HG03066 (cell line): ENCODE data around the gene CCDC57.
"Not testable (repeated sequence)": the region's sequence is repeated elsewhere in the genome, so short reads cannot be mapped to it uniquely, and the experiment has no call there.

ENCODE experiments used
- ATAC-seq: cut with Tn5 transposase; IDR thresholded peaks from one replicate; pipeline ENCODE4 v1.9.1; 2021; ENCODE audit warnings: low read depth; ENCODE audit not compliant: unreplicated experiment

CCDC57 gene

DNA sequence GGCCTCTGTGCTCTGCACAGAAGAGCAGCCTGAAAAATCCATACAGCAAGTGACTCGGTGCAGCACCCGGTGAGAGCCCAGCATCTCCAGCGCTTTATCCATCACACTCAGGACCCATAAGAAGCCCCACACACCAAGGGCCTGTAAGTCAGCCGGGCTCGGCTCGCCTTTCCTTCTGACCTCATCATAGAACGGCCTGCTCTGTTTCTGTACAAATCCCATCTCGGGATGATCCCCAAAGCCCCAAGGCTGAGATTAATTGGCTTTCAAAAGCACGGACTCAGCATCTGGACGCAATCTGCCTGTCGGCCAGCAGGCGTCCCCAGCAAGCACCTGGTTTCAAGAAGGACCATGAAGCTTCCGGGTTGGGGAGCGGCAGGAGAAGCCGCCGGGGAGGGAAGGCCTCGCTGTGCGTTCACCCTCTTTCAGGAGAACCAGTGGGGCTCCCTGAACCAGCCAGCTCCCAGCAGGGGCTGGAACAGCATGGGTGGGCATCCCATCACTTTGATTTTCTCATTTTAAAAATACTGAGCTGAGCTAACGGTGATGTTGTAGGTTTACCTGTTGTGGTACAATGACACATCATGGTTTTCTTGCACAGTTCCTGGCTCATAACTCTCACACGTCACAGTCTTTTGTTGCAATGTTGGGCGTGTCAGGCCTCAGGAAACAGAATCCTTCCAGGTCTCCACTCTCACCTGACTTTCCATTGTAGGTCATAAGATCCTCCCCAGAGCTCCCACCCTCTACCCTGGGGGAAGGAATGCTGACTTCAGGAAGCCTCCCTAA, 6.7 kb downstream of the CCDC57 start:
- peak; percentile 70 for ATAC-seq

DNA sequence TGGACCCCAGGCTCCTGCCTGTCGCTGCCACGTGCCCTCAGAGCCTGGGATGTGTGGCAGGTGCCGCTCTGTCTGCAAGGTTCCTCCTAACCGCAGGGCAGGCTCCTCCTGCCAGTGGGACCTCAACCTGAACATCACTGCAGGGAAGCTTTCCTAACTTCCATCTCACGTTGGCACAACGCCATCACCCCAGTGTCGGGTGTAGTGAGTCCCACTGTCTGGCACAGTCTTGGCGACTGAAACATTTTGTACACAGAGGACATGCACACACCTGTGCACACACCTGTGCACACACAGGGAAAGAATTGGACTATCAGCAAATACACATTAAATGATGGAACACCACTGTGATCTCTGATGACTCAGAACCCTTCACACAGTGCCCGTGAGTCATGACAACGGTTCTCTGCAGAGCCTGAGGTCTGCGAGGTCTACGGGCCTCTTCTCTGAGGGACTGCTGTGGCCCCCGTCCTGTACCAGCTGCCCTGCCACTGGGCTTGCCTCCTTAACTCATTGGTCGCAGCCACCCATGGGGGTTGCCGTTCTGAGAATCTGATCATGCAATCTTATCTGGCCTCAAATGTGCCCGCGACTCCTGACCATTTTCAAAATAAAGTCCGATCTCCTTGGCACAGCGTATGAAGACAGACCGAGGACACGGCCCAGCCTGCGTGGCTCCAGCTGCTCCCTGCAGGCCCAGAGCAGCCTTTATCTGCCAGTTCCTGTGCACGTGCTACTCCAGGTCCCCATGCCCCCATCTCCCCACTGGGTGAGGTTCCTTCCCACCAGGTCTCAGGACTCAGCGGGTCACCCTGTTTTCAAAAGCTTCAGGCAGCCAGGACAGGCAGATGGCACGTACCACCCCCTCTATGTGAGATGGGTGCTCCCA, 7.6 kb downstream of the CCDC57 start:
- no peak for ATAC-seq

DNA sequence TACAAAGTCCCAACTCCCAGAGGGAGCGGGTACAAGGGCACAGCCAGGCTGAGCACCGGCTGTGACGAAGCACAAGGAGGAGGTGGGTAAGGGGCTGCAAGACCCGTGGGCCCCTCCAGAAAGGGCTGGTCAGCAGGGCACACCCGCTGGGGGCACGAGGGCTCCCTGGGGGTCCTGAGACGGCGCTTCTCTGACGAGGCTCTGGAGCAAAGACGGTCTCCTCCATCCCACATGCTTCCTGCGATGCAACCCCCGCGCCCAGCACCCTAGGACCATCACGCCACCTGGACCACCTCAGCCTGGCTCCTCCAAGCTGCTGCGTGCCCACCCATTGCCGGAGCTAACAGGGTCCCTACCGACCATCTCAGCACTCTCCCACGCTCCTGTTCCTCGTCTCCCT, 8.7 kb downstream of the CCDC57 start:
- no peak for ATAC-seq

DNA sequence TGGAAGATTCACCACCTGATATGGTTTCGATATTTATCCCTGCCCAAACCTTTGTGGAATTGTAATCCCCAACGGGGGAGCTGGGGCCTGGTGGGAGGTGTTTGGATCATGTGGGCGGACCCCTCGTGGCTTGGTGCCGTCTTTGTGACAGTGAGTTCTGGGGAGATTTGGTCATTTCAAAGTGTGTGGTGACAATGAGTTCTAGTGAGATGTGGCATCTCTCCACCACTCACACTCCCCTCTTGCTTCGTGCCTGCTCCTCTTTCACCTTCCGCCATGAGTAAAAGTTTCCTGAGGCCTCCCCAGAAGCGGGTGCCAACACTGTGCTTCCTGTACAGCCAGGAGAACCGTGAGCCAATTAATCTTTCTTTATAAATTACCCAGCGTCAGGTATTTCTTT, 9.7 kb downstream of the CCDC57 start:
- ATAC-seq: no peak

DNA sequence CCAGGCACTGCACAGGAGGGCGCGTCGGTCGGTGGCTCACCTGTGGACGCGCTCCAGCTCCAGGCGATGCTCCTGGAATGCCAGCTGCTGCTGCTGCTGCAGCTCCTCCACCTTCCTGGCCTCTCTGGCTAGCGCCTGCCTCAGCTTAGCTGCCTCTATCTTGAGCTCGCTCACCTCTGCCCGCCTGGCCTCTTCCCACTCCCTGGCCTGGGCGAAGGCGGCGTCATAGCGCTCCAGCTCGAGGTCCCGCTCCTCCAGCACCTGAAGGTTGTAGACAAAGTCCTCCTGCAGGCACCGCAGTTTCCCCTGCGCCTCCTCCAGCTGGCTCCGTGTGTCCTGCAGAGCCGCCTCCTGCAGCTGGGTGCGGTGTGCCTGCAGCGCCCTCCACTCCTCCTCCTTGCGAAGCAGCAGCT, 11.1 kb downstream of the CCDC57 start:
- ATAC-seq: no peak

DNA sequence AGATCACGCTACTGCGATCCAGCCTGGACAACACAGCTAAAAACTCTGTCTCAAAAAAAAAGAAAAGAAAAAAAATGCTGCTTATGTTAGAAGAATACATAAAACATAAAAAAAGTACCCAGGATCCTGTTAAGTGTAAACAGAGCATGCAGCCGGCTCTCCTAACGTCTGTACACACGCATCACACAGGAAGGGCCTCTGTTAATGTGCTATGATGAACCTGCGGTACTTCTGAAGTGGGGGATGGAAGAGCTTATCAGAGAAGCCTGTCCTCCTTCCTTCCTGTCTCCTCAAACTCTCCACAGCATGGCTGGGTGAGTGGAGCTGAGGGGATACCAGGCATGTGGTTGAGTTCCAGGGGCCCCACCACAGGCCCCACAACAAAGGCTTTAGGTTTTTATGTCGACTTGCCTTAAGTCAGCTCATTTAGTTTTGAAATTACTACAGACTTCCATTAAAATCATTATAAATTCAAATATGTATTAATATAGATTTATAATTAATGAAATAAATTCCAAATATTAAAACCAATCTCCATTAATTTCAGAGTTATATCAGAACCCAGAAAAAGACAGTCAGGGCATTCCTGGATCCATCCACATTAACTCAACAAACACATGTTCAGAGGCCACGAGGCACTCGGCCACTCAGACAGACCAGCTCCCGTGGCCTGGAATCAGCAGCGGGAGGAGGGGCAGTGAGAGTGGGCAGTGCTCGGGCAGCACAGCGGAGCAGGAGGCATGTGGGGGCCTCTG, 11.7 kb downstream of the CCDC57 start:
- no peak for ATAC-seq

DNA sequence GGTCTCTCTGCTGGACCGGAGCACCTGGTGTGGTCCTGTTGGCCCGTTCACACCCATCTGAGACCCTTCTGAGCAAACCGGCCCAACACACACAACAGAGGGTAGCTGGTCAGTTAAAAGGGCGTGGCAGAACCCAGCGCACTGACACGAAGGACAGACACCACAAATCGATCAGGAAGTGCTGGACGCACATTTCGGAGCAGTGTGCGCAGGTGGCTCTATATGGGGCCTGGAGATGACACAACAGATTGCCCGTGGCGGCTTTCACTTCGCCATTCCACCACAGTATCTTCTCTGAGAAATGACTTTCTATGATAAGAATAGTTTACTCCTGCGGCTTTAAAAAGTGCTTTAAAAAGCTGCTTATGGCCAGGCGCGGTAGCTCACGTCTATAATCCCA, 12.5 kb downstream of the CCDC57 start:
- no peak for ATAC-seq

DNA sequence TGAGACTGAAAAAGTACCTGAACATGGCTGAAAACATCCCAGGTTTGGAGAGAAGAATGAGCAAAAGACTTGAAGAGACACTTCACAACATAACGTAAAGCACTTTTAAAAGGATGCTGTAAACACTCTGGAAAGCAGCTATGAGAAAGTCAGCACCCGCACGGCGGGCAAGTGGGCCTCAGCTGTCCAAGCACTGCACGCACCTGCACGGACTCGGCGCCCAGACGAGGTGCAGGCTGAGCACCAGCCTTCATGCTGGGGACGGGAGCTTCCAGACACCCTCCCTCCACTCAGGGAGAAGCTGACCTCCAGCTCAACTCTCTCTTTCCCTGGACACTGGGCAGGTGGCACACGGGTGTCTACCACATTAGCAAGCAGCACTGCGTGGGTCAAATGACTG, 13.1 kb downstream of the CCDC57 start:
- ATAC-seq: no peak

DNA sequence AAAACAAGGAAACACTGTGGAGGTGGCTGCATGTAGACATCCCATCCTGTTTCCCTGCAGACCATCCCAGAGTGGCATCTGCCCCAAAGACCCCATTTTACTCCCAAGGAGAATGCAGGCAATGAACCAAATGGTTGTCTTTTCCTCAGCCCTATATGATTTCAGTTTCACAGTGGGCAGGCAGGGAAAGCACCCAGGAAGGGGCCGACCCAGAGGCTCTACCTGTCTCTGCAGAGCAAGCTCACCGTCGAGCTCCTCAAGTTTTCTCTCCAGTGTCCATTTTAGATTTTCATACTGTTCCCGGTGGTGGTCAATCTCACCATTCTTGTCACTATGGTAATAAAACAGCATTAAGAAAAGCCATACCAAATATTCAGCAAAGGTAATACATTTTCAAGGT, 14.6 kb downstream of the CCDC57 start:
- ATAC-seq: no peak

DNA sequence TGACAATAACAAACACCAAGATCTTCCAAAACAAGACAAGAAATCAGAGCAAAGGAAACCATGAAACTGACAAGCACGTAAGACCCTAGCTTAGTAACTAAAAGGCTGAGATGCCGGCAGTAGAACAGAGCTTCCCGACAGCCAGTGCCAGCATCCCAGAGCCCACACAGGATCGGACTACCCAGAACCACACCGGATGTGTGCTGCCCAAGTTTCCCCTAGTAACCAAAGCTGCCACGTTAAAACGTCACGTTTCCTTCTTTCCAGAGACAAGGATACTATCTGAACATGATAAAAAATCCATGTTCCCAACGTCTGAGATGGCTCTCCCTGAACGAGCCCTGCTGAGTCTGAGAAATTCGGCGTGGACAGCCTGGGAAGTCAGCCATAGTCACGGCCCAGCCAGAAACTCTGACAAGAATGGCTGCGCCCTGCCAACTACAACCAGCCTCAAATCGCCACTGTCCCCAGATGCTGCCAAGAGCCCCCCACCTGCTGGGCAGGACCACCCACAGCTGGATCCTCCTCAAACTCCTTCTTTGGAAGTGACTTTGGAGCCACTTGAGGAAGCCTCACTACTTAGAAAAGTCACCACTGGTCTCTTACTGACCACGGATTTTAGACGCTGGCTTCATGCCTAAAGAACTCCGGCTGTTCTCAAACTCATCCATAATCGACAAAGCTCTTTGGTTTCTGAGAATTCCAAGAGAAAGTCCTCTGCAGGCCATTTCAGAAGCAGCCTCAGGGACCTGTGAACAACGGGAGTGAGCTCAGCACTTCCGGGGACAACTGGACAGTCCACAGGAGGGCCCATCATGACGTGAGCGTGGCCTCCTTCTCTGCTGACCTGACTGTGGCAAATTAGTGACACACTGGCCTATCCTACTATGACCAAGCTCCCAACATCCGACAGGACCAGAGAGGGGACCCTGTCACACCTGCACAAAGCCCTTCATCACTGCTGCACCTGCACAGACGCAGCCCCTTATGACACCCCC, 16.7 kb downstream of the CCDC57 start:
- ATAC-seq: no peak

DNA sequence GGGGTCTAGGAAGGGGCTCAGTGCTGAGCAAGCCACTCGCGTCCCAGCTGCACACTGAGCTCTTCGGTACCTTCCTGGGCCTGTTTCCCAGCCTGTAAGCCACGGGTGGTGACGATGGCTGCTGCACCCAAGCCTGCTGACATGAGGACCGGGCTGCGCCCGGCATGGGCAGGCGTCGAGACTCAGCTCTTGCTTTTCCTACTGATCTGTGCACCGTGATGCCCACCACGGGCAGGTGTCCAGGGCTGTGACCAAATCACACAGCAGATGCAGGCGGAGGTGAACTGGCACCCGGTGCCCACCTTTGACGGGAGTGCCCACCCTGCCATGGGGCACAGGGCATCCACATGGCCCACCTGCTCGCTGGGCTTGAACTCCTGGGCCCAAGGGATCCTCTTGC, 17.9 kb downstream of the CCDC57 start:
- no peak for ATAC-seq

DNA sequence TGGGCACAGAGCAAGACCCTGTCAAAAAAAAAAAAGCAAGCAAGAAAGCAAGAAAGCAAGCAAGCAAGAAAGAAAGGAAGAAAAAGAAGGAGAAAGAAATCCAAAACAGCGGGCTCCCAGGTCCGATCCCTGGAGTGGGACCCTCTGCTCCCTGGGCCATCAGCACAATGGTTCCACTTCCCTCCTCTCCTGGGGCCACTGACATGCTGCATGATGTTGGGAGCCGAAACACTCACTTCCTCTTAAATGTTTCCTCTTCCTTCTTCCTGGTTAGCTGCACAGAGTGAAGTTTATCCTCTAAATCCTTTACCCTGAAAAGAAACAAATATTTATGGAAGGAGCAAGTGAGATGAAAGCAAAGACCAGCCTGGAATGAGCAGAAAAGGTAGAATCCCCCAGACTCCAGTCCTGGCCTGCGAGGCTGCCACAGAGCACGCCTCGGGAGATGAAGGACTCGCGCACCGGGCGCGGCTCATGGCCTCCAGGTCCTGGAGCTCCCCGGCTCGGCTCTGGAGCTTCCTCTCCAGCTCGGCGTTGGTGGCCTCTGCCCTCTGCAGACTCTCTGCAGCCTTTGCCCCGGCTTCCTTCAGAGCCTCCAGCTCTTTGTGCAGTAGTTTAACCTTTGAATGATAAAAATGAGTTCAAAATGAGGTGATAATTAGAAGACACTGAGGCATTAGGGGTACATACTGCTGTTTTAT, 19.0 kb downstream of the CCDC57 start:
- no peak for ATAC-seq

DNA sequence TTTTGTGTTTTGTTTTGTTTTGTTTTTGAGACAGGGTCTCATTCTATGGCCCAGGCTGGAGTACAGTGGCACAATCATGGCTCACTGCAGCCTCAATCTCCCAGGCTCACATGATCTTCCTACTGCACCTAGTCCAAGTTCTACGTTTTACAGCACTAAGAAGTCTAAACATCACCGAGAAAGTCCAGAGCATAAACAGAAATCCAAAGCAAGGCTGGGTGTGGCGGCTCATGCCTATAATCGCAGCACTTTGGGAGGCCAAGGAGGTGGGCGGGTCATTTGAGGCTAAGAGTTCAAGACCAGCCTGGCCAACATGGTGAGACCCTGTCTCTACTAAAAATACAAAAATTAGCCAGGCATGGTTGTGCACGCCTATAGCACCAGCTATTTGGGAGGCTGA, 19.6 kb downstream of the CCDC57 start:
- not testable (repeated sequence) for ATAC-seq

DNA sequence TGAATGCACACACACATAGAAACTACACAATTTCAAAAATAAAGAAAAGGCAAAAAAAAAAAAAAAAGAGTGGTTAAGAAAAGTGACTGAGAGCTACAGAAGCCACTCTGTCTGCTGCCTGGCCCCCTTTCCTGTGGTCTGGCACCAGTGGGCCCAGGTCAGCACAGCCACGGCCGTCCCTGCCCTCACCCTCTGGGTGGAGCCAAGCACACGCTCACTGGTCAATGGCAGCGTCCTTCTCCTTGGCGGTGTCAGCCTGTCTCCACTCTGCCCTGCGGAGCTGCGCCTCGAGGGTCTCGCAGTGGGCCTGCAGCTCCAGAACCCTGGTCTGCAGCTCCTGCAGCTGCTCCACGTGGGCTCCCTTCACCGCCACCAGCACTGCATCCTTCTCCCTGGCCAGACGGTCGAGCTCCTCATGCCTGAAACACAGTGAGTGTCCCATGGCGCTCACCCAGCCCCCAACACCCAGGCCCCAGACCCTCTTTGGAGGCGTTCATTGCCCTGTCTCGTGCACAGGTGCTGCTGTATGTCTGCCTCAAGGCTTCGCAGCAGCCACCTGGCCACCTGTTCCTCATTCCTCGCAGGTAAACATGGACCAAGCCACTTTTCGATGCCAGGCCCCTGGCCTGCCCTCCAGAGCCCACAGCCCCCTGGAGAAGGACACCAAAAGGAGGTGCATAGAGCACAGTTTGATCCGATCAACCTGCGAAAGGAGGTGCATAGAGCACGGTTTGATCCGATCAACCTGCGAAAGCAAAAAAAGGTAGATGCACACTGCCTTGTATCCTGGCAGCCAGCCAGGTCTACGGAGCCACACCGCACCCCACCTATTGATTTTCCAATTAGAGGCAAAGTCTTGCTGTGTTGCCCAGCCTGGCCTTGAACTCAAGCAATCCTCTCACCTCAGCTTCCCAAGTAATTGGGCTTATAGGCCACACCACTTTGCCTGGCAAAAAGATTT, 24.4 kb downstream of the CCDC57 start:
- ATAC-seq: no peak

DNA sequence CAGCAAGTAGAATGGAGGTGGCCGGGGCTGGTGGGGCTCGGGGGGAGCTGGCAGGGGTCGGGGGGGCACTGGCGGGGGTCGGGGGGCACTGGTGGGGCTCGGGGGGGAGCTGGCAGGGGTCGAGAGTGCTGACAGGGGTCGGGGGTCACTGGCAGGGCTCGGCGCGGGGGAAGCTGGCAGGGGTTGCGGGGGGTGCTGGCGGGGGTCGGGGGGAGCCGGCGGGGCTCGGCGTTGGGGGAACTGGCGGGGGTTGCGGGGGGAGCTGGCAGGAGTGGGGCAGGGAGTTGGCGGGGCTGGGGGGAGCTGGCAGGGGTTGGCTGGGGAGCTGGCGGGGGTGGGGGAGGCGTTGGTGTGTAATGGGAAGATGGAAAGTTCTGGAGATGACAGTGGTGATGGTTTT, 25.1 kb downstream of the CCDC57 start:
- no peak for ATAC-seq

DNA sequence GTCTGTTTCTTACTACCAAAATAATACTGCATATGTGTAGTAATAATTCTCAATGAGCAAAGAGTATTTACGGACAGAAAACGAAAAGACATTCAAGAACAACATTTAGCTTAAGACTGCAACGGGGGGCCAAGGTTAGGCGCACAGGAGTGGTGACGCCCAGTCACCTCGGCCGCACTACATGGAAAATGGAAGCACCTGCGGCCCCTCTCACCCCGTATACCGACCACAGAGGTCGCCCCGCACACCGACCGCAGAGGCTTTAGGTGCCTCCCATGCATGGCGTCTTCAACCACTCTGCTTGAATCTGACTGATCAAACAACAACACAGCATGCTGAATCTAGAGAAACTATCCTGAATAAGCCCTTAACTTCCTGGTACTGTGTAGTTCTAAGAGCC, 26.4 kb downstream of the CCDC57 start:
- ATAC-seq: no peak

DNA sequence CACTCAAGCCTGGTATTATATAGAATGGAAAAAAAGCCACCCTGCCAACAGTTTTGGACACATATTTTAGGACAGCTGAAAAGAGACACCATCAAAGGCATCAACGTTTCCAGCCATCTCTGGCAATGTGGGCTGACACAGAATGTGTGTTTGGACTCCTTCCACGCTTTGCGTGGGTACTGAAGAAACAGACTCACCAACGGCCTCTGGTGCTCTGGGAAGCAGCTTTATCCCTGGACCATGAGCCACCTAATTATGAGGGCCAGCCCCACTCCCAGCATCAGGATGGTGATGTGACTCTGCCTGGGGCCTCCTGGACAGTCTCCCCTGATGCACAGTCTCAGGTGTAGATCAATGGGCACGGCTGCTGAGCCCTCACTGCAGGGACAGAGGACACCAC, 27.9 kb downstream of the CCDC57 start:
- ATAC-seq: no peak
